ENCODE measurements around the gene ZBTB4.
"Not testable (repeated sequence)": the region's sequence is repeated elsewhere in the genome, so short reads cannot be mapped to it uniquely, and the experiment has no call there.

The ZBTB4 gene

GRCh38 chr17:7481275-7481674, 1.8 kb upstream of the ZBTB4 start, which contains the start of gene SLC35G6:
Gene SLC35G6, plus strand, starts transcription at chr17:7481446. Its CDS starts 71 bp downstream, at chr17:7481517.
- TF ChIP-seq, protein P1, sequence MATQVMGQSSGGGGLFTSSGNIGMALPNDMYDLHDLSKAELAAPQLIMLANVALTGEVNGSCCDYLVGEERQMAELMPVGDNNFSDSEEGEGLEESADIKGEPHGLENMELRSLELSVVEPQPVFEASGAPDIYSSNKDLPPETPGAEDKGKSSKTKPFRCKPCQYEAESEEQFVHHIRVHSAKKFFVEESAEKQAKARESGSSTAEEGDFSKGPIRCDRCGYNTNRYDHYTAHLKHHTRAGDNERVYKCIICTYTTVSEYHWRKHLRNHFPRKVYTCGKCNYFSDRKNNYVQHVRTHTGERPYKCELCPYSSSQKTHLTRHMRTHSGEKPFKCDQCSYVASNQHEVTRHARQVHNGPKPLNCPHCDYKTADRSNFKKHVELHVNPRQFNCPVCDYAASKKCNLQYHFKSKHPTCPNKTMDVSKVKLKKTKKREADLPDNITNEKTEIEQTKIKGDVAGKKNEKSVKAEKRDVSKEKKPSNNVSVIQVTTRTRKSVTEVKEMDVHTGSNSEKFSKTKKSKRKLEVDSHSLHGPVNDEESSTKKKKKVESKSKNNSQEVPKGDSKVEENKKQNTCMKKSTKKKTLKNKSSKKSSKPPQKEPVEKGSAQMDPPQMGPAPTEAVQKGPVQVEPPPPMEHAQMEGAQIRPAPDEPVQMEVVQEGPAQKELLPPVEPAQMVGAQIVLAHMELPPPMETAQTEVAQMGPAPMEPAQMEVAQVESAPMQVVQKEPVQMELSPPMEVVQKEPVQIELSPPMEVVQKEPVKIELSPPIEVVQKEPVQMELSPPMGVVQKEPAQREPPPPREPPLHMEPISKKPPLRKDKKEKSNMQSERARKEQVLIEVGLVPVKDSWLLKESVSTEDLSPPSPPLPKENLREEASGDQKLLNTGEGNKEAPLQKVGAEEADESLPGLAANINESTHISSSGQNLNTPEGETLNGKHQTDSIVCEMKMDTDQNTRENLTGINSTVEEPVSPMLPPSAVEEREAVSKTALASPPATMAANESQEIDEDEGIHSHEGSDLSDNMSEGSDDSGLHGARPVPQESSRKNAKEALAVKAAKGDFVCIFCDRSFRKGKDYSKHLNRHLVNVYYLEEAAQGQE (IDR thresholded peaks at IDR 0.05; ENCODE audit: low read depth) = not testable (repeated sequence)
- TF ChIP-seq EGR1 (IDR thresholded peaks at IDR 0.05) = not testable (repeated sequence)
- TF ChIP-seq, protein P2, sequence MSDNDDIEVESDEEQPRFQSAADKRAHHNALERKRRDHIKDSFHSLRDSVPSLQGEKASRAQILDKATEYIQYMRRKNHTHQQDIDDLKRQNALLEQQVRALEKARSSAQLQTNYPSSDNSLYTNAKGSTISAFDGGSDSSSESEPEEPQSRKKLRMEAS (IDR thresholded peaks at IDR 0.05) = not testable (repeated sequence)

DNA sequence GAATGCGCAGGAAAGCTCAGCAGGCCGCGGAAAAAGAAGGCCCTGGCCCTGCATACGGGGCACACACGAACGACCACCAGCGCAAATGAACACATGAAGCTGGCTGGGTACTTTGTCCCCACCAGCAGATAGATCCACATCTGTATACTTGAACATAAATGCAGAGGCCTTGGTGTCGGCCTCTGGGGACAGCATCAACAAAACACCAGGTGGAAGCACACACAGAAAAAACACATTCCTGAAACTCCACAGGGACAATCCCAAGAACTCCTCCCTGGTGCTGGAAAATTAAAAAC, 606 bp upstream of the ZBTB4 start:
- TF ChIP-seq RAD21 (IDR thresholded peaks at IDR 0.05; ENCODE audit: low read depth) = no peak
- TF ChIP-seq TEAD4 (IDR thresholded peaks at IDR 0.05) = 0 out of 2 replicates have a peak, but pooled peaks have one; percentile 43
- no peak for TF ChIP-seq ZBTB7A (IDR thresholded peaks at IDR 0.05; ENCODE audit: low read depth)
- no peak for TF ChIP-seq TCF12 (IDR thresholded peaks at IDR 0.05; ENCODE audit: low read depth)
- TF ChIP-seq TAF1 (IDR thresholded peaks at IDR 0.05; ENCODE audit: low read depth) = no peak
- TF ChIP-seq NFIC (IDR thresholded peaks at IDR 0.05) = no peak
- no peak for TF ChIP-seq USF1 (IDR thresholded peaks at IDR 0.05)

GRCh38 chr17:7478276-7479212, 887 bp downstream of the ZBTB4 start:
- TF ChIP-seq, protein P2 (IDR thresholded peaks at IDR 0.05) = 0 out of 2 replicates have a peak, but pooled peaks have one; percentile 8
- TF ChIP-seq CEBPB (IDR thresholded peaks at IDR 0.05) (no peak), TEAD4 (IDR thresholded peaks at IDR 0.05) (no peak), FOXM1 (IDR thresholded peaks at IDR 0.05; ENCODE audit: borderline replicate concordance, low read depth) (no peak), TCF12 (IDR thresholded peaks at IDR 0.05; ENCODE audit: low read depth) (no peak), NFIC (IDR thresholded peaks at IDR 0.05) (no peak), USF1 (IDR thresholded peaks at IDR 0.05) (no peak), TAF1 (IDR thresholded peaks at IDR 0.05; ENCODE audit: low read depth) (0 out of 2 replicates have a peak, but pooled peaks have one; percentile 21), RAD21 (IDR thresholded peaks at IDR 0.05; ENCODE audit: low read depth) (no peak), ZBTB7A (IDR thresholded peaks at IDR 0.05; ENCODE audit: low read depth) (no peak; the same call in 1 of the 2 replicates), CREB1 (IDR thresholded peaks at IDR 0.05; ENCODE audit: low read depth) (no peak), YY1 (IDR thresholded peaks at IDR 0.05; ENCODE audit: low read depth) (peak; percentile 8; the same call in 1 of the 2 replicates), EP300 (IDR thresholded peaks at IDR 0.05; ENCODE audit: borderline replicate concordance) (no peak)

- TF ChIP-seq USF1 (IDR thresholded peaks at IDR 0.05) (no peak), CEBPB (IDR thresholded peaks at IDR 0.05) (no peak), EP300 (IDR thresholded peaks at IDR 0.05; ENCODE audit: borderline replicate concordance) (no peak), TAF1 (IDR thresholded peaks at IDR 0.05; ENCODE audit: low read depth) (no peak), RAD21 (IDR thresholded peaks at IDR 0.05; ENCODE audit: low read depth) (no peak), TEAD4 (IDR thresholded peaks at IDR 0.05) (no peak)
- TF ChIP-seq, protein P1 (IDR thresholded peaks at IDR 0.05; ENCODE audit: low read depth) = no peak
- TF ChIP-seq, protein P2 (IDR thresholded peaks at IDR 0.05) = no peak
Observed at GRCh38 chr17:7477392-7478275, 1.8 kb downstream of the ZBTB4 start.

DNA sequence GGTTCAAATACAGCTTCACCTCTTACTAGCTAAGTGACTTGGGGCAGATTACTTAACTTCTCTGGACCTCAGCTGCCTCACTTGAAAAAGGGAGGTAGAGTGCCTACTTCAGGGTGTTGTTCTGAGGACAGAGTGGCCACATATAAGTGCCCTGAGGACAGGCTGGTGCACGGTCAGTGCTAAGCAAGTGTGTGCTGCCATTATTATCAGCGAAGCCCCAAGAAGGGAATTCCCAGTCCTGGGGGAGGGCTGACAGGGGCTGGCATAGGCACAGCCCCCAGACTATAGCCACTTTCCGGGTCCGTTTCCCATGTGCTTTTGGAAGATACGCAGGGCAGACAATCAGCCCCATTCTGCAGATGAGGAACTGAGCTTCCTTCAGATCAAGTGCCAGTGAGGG, 2.5 kb downstream of the ZBTB4 start:
- TF ChIP-seq, protein P2 (IDR thresholded peaks at IDR 0.05) = no peak
- no peak for TF ChIP-seq USF1 (IDR thresholded peaks at IDR 0.05)
